HG03432 (cell line): ENCODE data around the gene APOA5.
"Not testable (repeated sequence)": the region's sequence is repeated elsewhere in the genome, so short reads cannot be mapped to it uniquely, and the experiment has no call there.

ENCODE experiments used
- ATAC-seq: cut with Tn5 transposase; IDR thresholded peaks from one replicate; pipeline ENCODE4 v1.9.1; 2021; ENCODE audit warnings: mild to moderate bottlenecking, moderate library complexity; ENCODE audit not compliant: unreplicated experiment

The APOA5 gene

DNA sequence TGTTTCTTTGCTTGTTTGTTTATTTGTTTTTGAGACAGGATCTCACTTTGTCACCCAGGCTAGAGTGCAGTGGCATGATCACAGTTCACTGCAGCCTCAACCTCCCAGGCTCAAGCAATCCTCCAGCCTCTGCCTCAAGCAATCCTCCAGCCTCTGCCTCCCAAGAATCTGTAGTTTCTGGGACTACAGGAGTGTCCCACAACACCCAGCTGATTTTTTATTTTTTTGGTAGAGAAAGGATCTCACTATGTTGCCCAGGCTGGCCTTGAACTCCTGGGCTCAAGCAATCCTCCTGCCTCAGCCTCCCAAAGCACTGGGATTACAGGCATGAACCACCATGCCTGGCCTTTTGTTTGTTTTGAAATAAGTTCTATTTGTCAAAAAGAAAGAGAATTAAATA is 10.0 kb upstream of the APOA5 start:
- not testable (repeated sequence) for ATAC-seq

DNA sequence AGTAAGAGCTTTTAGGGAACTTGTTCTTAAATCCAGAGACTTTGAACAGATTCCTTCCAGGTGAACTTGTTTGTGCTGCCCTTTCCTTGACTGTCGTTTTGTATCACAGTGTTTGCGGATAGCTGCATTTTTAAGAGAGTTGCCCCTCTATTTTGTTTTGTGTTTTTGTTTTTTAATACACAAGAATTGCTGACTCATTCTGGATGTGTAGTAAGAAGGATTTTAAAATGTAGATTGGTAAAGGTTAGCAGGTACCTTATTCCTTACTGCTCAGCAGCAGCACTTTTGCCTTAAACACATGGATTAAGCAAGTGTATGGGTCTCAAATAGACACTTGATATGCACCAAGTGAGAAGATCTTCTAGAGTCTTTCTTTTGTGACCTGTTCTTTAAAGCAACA is 8.9 kb upstream of the APOA5 start:
- no peak for ATAC-seq

DNA sequence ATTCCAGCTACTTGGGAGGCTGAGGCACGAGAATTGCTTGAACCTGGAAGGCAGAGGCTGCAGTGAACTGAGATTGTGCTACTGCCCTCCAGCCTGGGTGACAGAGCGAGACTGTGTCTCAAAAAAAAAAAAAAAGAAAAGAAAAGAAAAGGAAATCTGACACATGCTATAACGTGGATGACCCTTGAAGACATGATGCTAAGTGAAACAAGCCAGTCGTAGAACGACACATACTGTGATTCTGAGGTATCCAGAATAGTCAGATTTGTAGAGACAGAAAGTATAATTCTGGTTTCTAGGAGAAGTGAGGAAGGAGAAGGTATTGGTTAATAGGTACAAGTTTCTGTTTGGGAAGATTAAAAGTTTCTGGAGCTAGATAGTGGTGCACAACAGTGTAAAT is 6.7 kb upstream of the APOA5 start:
- no peak for ATAC-seq

DNA sequence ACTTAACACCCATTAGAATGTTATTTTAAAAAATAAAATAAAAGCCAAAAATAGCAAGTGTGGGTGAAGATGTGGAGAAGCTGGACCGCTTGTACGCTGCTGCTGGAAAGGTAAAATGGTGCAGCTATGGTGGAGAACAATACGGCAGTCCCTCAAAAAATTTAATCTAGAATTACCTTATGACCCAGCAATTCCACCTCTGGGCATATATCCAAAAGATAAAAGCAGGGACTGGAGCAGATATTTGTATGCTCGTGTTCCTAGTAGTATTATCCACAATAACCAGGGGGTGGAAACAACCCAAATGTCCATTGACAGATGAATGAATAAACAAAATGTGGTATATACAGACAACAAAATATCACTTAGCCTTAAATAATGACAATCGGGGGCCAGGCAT is 6.1 kb upstream of the APOA5 start:
- no peak for ATAC-seq

DNA sequence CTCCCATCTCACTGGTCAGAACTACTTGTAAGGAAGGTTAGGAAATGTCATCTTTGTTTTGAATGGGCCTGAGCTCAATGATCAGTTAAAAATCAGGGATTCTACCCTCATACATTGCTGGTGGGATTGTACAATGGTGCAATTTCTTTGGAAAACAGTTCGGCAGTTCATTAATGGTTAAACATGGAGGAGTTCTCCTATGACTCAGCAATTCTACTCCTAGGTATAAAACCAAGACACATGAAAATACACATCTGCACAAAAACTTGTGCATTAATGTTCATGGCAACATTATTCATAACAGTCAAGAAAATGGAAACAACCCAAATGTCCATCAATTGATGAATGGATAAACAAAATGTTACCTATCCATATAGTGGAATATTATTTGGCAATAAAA is 4.9 kb upstream of the APOA5 start:
- ATAC-seq = no peak

DNA sequence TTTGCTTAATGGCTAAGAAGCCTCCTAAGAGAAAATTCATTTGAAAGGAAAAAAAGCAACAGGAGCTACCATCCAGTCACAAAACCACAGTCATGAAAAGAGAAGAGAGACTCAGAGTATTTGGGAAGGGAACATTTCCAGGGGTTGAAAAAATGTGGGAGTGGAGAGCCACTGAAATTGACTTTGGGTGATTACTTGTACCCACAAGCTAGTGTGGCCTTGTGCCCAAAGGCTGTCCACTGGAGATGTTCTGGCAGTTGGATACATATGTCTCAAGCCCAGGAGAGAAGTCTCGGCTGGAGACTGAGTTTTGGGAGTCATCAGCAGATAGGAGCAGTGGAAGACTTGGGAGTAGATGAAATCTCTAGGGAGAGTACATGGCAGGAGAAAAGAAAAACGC is 3.2 kb upstream of the APOA5 start:
- no peak for ATAC-seq

DNA sequence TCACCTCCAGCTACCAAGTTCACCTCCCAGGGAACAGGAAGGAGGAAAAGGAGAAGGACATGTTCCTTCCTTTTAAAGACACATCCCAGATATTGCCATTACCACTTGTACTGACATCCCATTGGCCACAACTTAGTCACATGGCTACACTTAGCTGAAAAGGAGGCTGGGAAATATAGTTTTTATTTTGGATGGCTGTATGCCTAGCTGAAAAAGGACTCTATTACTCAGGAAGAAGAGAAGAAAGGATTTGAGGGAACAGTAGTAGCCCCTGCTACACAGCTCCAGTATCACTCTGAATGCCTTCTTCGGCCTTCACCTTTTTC is 2.1 kb upstream of the APOA5 start:
- no peak for ATAC-seq

DNA sequence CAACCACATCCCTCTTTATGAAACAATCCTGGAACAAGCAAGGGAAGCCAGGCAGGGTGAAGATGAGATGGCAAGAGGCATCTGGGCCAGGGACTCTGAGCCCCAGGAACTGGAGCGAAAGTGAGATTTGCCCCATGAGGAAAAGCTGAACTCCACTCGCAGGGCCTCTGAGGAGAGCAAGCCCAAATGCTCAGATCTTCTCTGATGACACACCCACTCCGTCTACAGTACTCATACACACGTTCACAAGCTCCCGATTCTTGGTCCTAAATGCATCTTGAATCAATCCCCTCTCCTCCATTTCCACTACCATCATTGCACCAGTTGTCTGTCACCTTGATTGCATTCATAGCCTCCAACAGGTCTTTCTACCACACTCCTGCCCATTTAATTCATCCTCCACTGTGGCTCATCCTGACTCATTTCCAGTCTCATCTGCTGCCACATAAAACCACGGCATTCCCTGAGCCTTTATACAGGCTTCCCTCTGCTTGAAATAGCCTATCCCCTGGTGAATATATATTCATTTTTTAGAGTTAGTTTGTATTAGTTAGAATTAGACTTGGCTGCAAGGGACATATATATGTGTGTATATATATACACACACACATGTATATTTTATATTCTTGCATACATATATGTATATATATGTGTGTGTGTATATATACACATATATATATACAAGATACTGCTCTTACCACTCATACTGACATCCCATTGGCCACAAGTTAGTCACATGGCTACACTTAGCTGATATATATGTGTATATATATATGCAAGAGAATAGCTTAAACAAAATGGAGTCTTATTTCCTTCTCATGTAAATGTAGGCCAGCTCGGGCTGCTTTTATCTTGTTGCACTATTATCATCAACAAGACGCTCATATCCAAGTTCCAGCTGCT is 1.4 kb upstream of the APOA5 start:
- ATAC-seq = no peak

DNA sequence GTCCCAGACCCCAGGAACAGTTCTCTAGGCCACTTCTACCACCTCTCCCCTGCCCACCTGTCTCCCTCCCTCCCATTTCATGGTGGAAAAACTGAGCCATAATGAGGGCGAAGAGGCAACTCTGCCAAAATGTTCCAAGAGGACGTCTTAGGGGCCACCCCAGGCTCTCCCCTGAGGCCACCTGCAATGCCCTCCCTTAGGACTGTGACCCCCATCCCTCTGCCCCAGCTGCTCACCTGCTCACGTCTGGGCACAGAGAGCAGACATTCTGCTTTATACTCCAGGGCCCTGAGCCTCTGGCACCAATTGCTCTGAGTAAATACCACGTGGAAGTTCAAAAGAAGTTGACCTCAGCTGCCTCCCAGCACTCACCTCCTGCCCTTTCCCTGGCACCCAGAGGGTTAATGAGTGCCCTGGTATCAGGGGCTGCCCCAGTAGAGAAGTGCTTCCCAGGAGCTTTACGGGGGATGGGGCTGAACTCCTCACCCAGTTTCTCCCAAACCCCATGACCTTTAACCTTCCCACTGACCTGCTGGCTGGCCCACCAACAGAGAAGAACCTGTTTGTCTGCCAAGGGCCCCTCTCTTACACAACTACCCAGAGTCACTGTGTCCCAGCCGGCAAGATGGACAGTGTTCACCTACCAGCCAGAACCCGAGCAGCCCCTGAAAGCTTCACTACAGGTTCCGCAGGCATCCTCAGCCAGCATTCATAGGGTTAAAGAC is 627 bp upstream of the APOA5 start:
- ATAC-seq = no peak

DNA sequence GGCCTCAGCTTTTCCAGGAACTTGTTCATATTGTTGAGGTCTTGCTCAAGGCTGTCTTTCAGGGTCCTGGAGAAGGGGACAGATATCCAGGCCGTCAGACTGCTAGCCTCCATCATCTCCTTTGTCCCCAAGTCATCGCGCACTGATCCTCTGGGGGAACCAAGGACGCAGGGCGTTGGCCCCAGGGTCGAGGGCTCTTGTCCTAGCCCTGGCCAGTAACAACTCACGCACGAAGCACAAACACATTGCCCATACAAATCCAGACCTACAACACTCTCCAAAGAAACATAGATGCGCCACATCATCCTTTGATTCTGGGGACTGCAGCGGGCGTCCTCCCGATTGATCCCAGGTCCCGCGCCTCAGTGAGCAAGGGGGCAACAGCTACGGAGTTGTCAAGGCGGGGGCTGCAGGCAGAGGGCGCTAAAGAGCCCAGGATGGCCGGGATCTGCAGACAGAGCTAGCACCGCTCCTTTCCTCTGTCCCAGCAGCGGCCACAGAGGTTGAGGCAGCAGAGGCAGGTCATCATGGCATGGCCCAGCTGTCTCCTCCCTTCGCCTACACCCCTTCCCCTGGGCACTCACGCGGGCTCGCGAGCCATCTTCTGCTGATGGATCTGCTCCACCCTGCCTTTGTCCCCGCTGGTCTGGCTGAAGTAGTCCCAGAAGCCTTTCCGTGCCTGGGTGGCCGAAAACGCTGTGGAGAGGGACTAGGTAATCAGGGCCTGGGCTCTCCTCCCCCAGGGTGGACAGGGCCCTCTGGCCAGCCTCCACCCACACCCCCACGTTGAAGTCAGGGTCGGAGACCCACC is 472 bp downstream of the APOA5 start:
- ATAC-seq = no peak

DNA sequence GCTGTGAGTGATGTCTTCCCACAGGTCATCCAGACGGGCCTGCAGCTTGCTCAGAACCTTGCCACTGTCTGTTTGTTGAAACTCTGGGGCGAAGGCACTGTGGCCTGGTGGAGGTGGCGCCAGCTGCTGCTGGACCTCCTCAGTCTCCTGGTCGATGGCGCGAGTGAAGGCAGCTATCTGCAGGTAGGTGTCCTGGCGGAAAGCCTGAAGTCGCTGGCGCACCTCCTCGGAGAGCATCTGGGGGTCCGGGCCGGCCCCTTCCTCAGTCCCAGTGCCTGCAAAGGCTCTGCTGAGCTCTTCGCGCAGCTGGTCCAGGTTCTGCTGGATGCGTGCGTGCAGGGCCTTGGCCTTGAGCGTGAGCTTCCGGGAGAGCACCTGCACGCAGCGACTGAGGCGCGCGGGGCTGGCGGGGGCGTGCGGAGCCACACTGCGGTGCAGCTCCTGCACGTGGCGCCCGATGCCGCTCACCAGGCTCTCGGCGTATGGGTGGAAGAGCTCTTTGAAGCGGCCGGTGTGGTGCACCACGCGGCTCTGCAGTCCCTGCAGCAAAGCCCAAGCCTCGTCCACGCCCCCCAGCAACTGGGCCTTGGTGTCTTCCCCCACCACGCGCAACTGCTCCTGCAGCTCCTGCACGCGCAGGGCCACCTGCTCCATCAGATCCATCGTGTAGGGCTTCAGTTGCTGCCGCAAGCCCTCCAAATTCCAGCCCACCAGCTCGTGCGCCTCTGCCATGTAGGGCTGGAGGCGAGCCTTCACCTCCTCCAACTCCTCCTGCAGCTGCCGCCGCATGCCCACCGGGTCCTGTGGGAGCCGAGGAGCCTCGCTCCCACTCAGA is 1.3 kb downstream of the APOA5 start:
- no peak for ATAC-seq

DNA sequence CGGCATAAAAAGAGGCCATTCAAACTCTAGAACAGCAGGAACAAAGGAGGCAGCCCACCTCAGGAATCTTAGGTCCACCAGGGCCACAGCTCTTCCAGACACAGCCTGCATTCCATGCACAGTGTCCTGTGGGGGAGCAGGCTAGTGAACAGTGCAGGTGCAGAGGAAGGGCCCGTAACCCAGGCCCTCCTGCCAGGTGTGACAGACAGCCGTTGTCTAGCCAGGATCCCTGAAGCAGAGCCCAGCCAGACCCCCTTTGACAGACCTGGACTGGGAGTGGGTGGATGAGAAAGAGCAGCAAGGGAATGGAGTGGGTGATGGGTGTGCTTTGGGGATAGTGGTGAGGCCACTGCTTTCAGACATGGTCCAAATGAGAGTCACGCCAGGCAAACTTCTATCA is 2.7 kb downstream of the APOA5 start:
- no peak for ATAC-seq

DNA sequence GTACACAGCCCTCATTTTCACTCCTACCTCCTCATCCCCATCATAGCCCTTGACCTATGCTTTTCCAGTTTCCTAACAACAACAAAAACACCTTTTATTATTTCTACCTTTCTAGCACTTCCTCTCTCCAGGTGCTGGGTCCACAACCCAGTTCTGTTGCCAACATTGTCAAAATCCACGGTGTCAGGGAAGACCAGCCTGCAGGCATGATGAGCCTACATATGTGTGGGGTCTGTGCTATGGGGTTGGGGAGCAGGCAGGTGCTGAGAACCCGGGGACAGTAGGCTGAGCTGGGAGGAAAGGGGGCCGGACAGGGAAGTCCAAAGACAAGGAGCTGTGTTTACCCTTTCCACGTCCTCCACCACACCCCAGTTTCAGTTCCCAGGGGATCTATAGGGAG is 3.1 kb downstream of the APOA5 start:
- no peak for ATAC-seq

DNA sequence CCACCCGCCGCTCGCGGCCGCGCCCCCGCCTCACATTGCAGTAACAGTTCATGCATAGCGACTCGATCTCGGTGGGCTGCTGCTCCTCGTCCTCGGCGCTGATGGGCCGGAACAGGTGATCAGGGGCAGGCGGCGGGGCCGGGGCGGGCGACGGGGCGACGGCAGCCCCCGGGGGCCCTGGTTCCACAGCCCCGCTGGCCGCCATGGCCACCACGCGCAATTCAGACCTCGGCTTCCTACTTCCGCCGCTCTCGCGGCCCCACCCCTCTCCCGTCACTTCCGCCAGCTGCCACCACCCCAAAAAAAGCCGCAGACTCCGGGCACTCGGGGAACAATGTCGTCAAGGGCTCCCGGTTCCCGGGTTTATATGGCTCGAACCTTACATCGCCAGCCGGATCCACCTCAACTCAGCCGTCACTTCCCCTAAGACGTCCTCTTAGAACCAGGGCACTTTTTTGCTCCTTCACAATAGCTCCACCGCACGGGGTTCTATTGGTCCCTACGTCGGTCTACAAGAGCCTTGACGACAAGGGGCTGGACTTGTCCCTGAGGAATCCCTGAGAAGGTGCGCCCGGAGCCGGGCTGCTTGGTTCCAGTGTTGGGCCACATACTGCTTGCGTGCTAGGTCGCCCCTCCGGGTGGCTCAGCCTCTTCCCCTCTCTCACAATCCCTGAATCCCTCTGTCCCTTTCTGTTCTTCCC is 3.7 kb downstream of the APOA5 start, which contains the start of gene ZPR1:
ZPR1 (minus strand) TSS at position 238 of the 701 bp plus-strand sequence; CDS start at position 205, 33 bp downstream.
- ATAC-seq = peak; percentile 93

DNA sequence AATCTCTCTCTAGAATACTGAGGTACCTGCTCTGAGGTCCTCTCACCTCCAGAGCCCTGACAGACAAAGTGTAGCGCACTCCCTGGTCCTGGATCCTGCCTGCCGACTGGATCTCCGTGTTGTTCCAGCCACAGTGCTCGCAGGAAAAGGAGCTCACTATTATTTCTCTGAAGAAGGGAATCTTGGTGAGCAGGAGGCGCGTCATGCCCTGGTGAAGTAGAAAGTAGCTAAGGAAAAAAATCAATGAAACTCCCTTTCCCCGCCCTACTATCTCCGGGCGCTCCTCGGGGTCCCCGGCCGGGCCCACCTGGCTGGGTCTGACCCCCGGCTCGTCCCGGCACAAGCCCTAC is 4.3 kb downstream of the APOA5 start:
- no peak for ATAC-seq

DNA sequence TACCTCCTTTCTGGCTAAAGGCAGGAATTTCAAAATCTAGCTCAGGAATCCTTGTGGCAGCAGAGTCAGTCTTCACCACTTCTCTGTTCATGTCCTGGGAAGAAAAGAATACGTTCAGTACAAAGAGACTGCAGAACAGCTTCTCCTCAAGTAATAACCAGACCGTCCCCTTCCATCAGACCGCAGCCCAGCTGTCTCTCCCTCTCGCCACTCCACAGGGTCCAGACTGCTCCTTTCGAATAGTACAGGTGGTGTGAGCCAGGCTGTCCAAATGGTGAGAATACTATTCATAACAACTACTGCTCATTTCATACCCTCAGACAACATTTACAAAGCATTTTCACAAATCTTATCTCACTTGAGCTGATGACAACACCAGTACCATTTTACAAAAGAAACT is 4.7 kb downstream of the APOA5 start:
- no peak for ATAC-seq

DNA sequence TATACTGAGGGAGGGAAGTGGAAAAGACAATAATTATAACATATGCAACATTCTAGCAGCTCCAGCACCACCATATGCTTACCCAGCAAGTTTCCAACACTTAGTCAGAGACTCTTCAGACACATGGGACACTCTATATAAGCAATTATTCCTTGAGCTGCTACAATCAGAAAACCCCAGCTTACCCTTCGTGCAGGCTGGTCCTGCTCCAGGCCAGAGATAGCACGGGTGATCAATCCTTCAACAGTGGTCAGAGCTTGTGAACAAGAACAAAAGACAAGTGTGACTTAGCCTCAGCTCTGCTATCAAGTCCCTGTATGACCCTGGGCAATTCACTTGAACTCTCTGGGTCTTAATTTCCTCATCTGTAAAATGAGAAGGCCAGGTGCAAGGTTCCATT is 5.4 kb downstream of the APOA5 start:
- no peak for ATAC-seq

DNA sequence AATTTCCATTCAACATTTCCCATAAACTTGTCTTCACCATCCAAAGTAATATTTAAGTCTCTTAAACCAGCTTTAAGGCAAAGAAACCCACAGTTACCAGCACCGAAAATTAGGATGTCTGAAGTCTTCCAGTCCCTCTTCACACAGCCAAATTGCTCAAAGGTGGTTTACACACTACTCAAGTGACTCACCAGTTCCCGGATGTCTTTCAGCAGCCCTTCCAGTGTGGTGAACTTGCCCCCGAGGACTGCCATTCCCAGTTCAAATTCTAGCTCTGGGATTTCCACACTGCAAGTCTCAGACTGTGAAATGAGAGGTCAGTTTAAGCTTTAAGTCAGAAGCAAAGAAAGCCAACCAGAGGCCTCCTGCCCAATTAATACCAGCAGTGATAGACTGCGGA is 9.0 kb downstream of the APOA5 start:
- no peak for ATAC-seq

DNA sequence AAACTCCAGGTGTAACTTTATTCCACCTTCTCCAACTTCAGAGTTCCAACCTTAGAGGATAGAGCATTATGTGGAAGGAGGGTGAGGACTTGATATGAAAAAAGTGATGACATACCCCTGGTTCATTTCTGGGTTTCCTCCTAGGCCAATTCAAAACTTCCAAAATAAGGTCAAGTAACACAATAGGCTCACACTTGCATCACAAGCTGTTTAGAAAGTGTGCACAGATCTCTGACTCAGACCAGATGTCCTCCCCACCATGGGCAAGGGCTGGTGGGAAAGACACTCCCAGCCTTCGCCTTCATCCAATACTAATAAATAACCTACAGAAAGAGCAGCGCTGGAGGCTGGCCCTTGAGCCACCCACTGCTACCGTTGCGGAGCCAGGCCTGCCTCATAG is 13.1 kb downstream of the APOA5 start:
- ATAC-seq = no peak

DNA sequence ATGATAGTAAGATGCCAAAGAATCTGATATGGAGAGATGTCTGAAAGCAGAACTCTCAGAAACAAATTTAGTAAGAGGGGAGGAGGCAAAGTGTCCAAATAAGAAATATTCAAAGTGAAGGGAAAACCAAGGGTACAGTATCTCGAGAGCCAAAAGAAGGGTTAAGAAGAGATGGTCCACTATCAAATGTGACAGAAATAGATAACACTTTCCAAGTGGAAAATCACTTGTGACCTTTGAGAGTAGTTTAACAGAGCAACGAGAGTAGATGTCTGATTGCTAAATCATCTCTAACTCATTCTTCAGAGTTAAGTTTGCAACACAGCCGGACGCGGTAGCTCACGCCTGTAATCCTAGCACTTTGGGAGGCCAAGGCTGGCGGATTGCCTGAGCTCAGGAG is 14.6 kb downstream of the APOA5 start:
- ATAC-seq = no peak
